CD4-positive, alpha-beta memory T cell (primary cell): Measurements from ENCODE around the gene DBT. TPM values are rescaled to one million over a fixed set of nuclear protein-coding genes. Genes with fewer than 3 reads are reported as not detected.
"Not testable (repeated sequence)": the region's sequence is repeated elsewhere in the genome, so short reads cannot be mapped to it uniquely, and the experiment has no call there.

ENCODE experiments used
- CTCF ChIA-PET: fragments of 350-600 bp; sonication (Branson Sonifier 250); formaldehyde crosslinking; loops from one replicate; lab custom pipeline; 2021; ENCODE audit warnings: inconsistent platforms; ENCODE audit not compliant: partially characterized antibody; lab: Charles Lee
- POLR2A ChIA-PET: fragments of 350-600 bp; sonication (Branson Sonifier 250); formaldehyde crosslinking; loops from one replicate; lab custom pipeline; 2021; ENCODE audit not compliant: partially characterized antibody; lab: Charles Lee
- DNase-seq, 5 donors: peaks; one replicate each; pipeline versions ENCODE4 v3.0.0 to v3.0.0-alpha.2; 2020 to 2022; ENCODE audit warnings: mixed read lengths in 1 of 5
- H3K27ac ChIP-seq: one replicate; pipeline ENCODE4 v1.7.0; 2013; ENCODE audit warnings: low read depth, low read length
- H3K27me3 ChIP-seq: 2 replicates; pipeline ENCODE4 v1.7.0; 2013; ENCODE audit warnings: mild to moderate bottlenecking, low read length, moderate library complexity; ENCODE audit not compliant: insufficient read depth
- H3K36me3 ChIP-seq: 2 replicates; pipeline ENCODE4 v1.7.0; 2013; ENCODE audit warnings: mild to moderate bottlenecking, low read length, moderate library complexity; ENCODE audit not compliant: insufficient read depth
- H3K4me1 ChIP-seq: 2 replicates; pipeline ENCODE4 v1.7.0; 2013; ENCODE audit warnings: mild to moderate bottlenecking, low read length, moderate library complexity; ENCODE audit not compliant: insufficient read depth
- H3K4me3 ChIP-seq, 2 donors: one replicate each; pipeline ENCODE4 v1.7.0; 2013; ENCODE audit warnings: low read length in 2 of 2, mild to moderate bottlenecking in 1 of 2
- H3K9me3 ChIP-seq, 2 donors: one replicate each; pipeline ENCODE4 v1.7.0; 2013; ENCODE audit warnings: low read length in 2 of 2, control low read depth in 1 of 2; ENCODE audit not compliant: control insufficient read depth in 1 of 2
- H3K27ac Mint-ChIP-seq, 7 donors: one replicate each; pipeline ENCODE4 v1.8.0; 2020 to 2021; ENCODE audit warnings: mixed read lengths in 7 of 7, mild to moderate bottlenecking in 6 of 7, inconsistent platforms in 3 of 7, moderate library complexity in 3 of 7
- H3K27me3 Mint-ChIP-seq, 2 donors: one replicate each; pipeline ENCODE4 v1.8.0; 2020 to 2021; ENCODE audit warnings: mixed read lengths in 2 of 2
- H3K36me3 Mint-ChIP-seq, 2 donors: one replicate each; pipeline ENCODE4 v1.8.0; 2020 to 2021; ENCODE audit warnings: mixed read lengths in 2 of 2, inconsistent platforms in 1 of 2, mild to moderate bottlenecking in 1 of 2
- H3K4me1 Mint-ChIP-seq, 4 donors: one replicate each; pipeline ENCODE4 v1.8.0; 2020 to 2021; ENCODE audit warnings: mixed read lengths in 4 of 4, mild to moderate bottlenecking in 1 of 4
- H3K4me3 Mint-ChIP-seq, 8 donors: one replicate each; pipeline ENCODE4 v1.8.0; 2020 to 2021; ENCODE audit warnings: mixed read lengths in 8 of 8, mild to moderate bottlenecking in 7 of 8, moderate library complexity in 6 of 8, inconsistent platforms in 3 of 8
- H3K9me3 Mint-ChIP-seq, 8 donors: one replicate each; pipeline ENCODE4 v1.8.0; 2020 to 2021; ENCODE audit warnings: mixed read lengths in 8 of 8, mild to moderate bottlenecking in 5 of 8, inconsistent platforms in 3 of 8, moderate library complexity in 1 of 8
- intact Hi-C: fragments of 100-400 bp; cut with micrococcal nuclease; formaldehyde crosslinking; loops from one replicate; pipeline ENCODE4 v1.15.1; 2023
- polyA plus RNA-seq, 2 donors: library from polyadenylated mRNA; unstranded; fragments of 300-500 nt; fragmentation: Illumina TruSeq; gene quantifications; one replicate each; pipeline ENCODE4 v1.2.3, GENCODE V29; 2021
- total RNA-seq, 2 experiments: library from RNA; stranded (reverse); gene quantifications; one replicate each; pipeline ENCODE4 v1.2.3, GENCODE V29; 2021

The DBT gene
- total RNA-seq (10 to 100 TPM; 16.1 to 16.8 TPM), polyA plus RNA-seq (1 to 10 TPM; 2.1 to 6.5 TPM)

DNA sequence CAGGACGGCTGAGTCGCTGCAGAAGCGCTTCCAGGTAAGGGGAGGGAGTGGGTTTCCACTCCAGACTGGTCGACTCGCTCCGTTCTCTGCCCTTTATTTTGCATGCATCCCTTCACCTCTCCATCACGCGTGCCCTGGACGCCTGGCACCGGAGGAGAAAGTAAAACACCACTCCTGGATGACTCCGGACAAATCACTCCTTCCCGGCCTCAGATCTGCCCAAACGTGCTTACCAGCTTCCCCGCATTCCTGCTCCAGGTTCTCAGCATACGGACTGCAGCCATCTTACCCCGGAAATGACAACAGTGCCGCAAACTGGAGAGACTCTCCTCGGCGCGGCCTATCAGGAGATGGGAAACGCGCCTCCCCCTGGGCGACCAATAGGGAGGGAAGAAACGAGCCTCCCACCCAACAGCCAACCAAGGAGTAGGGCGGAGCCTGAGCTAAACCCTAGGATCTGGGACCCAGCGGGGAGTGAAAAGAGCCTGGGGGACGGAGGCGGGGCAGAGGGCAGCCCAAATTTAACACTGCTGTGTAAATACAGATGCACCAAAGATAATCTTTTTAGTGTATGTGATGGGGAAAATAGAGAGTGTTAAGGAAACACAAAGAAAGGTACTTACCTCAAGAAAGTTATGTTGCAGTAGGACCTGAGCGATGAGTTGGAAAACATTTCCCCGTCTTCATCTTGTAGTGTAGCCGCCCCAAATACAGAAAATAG lies at the start of gene DBT:
Gene DBT, minus strand, starts transcription at position 298 of the 721 bp plus-strand sequence. Its CDS starts 14 bp downstream, at position 284.
- no peak within 1 kb of the TSS for H3K4me3 Mint-ChIP-seq
- H3K27ac Mint-ChIP-seq = peak within 1 kb of the TSS in 1 of 7 donors; percentile 58
- no peaks in the 10 kb centered on the region for H3K9me3 Mint-ChIP-seq
- POLR2A ChIA-PET = interaction anchor here (0.6 to 4.0 kb wide), 17 partner anchors 11 to 400 kb away, joined by 3 to 63 read pairs (median 4); partner anchors contain the start of genes AGL, CDC14A, RTCA and SLC35A3
- intact Hi-C loops = loop anchor here (1.0 to 5.0 kb wide), 4 partner anchors 17 to 212 kb away; partner anchors contain the start of genes RTCA and TRMT13
- no peaks in the 10 kb centered on the region for H3K27me3 Mint-ChIP-seq
- peaks cover 11 to 20% (median 16%) of the 10 kb centered on the region in 4 donors for H3K4me1 Mint-ChIP-seq
- CTCF ChIA-PET = interaction anchor here (0.6 to 2.2 kb wide), 6 partner anchors 17 to 646 kb away, joined by 3 to 11 read pairs (median 3); partner anchors contain the start of genes RTCA and SLC30A7
- Histone ChIP-seq H3K36me3 (no peaks in the 10 kb centered on the region), H3K4me3 (peak within 1 kb of the TSS; percentile 93 to 95), H3K27ac (peak within 1 kb of the TSS; percentile 76), H3K4me1 (peaks cover 34% of the 10 kb centered on the region), H3K27me3 (no peaks in the 10 kb centered on the region), H3K9me3 (no peaks in the 10 kb centered on the region)
- peak; percentile 88 to 96 (median 89) for DNase-seq
- no peaks in the 10 kb centered on the region for H3K36me3 Mint-ChIP-seq

GRCh38 chr1:100298512-100298911 lies 48.9 kb upstream of the DBT start:
- no peak for DNase-seq
- Mint-ChIP-seq H3K36me3 (peaks cover 6 to 8% of the 10 kb centered on the region in 2 donors), H3K27ac (no peak overlapping the region), H3K9me3 (peaks cover 0 to 4% (median 0%) of the 10 kb centered on the region in 8 donors), H3K4me3 (no peak overlapping the region), H3K27me3 (no peaks in the 10 kb centered on the region), H3K4me1 (peaks cover 5 to 7% (median 6%) of the 10 kb centered on the region in 4 donors)
- POLR2A ChIA-PET = interaction anchor here (1.2 kb wide), 1 partner anchor 15 kb away, joined by 3 read pairs; no protein-coding TSS in a partner anchor
- no peaks in the 10 kb centered on the region for H3K9me3 ChIP-seq
- no peak overlapping the region for H3K4me3 ChIP-seq
- H3K4me1 ChIP-seq = no peaks in the 10 kb centered on the region
- H3K36me3 ChIP-seq = no peaks in the 10 kb centered on the region
- intact Hi-C loops = no loop called here
- CTCF ChIA-PET = interaction anchor here (1.3 kb wide), 1 partner anchor 11 kb away, joined by 3 read pairs; no protein-coding TSS in a partner anchor
- no peak overlapping the region for H3K27ac ChIP-seq
- no peaks in the 10 kb centered on the region for H3K27me3 ChIP-seq

GRCh38 chr1:100296997-100297396 lies 47.4 kb upstream of the DBT start:
- H3K4me3 ChIP-seq, intact Hi-C loops, H3K9me3 ChIP-seq, H3K4me3 Mint-ChIP-seq, H3K4me1 Mint-ChIP-seq, H3K27ac Mint-ChIP-seq, DNase-seq, H3K27me3 ChIP-seq, H3K36me3 ChIP-seq, H3K9me3 Mint-ChIP-seq, H3K27me3 Mint-ChIP-seq, H3K27ac ChIP-seq, H3K4me1 ChIP-seq, POLR2A ChIA-PET: not testable (repeated sequence)
- H3K36me3 Mint-ChIP-seq = peaks cover 16 to 21% of the 10 kb centered on the region in 2 donors
- CTCF ChIA-PET = interaction anchor here (0.6 kb wide), 1 partner anchor 163 kb away, joined by 3 read pairs; no protein-coding TSS in a partner anchor

GRCh38 chr1:100296140-100296539 lies 46.5 kb upstream of the DBT start:
- Mint-ChIP-seq H3K4me3 (no peak overlapping the region), H3K27me3 (no peaks in the 10 kb centered on the region), H3K27ac (no peak overlapping the region), H3K9me3 (peaks cover 0 to 4% (median 0%) of the 10 kb centered on the region in 8 donors), H3K36me3 (peaks cover 16 to 27% of the 10 kb centered on the region in 2 donors), H3K4me1 (peaks cover 5 to 7% (median 6%) of the 10 kb centered on the region in 4 donors)
- H3K27me3 ChIP-seq = no peaks in the 10 kb centered on the region
- no peaks in the 10 kb centered on the region for H3K4me1 ChIP-seq
- H3K4me3 ChIP-seq = no peak overlapping the region
- peaks cover 2% of the 10 kb centered on the region for H3K36me3 ChIP-seq
- H3K27ac ChIP-seq = no peak overlapping the region
- no peaks in the 10 kb centered on the region for H3K9me3 ChIP-seq
- ChIA-PET POLR2A (interaction anchor here (0.6 kb wide), 1 partner anchor 15 kb away, joined by 3 read pairs; no protein-coding TSS in a partner anchor), CTCF (interaction anchor here (0.6 kb wide), 1 partner anchor 164 kb away, joined by 3 read pairs; no protein-coding TSS in a partner anchor)
- intact Hi-C loops = no loop called here
- no peak for DNase-seq

DNA sequence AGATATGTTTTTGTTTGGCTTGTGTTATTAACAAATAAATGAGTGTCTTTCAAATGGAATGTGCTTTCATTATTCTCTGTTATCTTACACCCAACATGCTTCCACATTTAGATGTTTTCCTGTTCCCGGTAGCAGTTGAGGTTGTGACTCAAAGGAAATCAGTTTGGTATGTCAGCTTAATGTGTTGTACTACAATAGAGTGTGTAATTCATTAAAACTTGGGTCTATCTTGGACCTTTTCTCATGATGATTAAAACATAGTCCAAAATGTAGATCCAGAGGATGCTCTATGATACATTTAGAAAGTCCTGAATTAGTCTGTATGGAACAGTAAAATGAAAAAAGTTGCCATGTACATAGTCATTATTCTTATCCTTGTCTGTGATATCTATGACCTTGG lies 43.1 kb upstream of the DBT start:
- Mint-ChIP-seq H3K36me3 (peaks cover 16 to 47% of the 10 kb centered on the region in 2 donors), H3K4me1 (peaks cover 0 to 1% (median 0%) of the 10 kb centered on the region in 4 donors), H3K27ac (peak overlapping the region in 3 of 7 donors; percentile 57 to 75 (median 65)), H3K4me3 (no peak overlapping the region), H3K27me3 (no peaks in the 10 kb centered on the region), H3K9me3 (peaks cover 0 to 4% (median 0%) of the 10 kb centered on the region in 8 donors)
- ChIA-PET CTCF (no interaction called here), POLR2A (no interaction called here)
- no peak overlapping the region for H3K4me3 ChIP-seq
- peaks cover 12% of the 10 kb centered on the region for H3K36me3 ChIP-seq
- intact Hi-C loops = loop anchor here (5.0 kb wide), 2 partner anchors 60 to 165 kb away; partner anchors contain the start of gene CDC14A
- H3K4me1 ChIP-seq = no peaks in the 10 kb centered on the region
- H3K9me3 ChIP-seq = no peaks in the 10 kb centered on the region
- no peak overlapping the region for H3K27ac ChIP-seq
- no peaks in the 10 kb centered on the region for H3K27me3 ChIP-seq
- DNase-seq = no peak

DNA sequence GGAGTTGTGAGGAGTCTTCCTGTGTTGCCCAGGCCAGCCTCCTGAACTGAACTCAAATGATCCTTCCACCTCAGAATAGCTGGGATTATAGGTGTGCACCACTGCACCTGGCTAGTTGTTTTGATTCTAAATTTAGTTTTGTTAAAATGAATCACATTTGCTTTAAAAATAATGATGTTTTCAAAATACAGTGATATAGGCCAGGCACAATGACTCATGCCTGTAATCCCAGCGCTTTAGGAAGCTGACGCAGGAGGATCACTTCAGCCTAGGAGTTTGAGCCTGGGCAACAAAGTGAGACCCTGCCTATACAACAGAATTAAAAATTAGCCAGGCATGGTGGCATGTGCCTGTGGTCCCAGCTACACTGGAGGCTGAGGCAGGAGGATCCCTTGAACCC lies 40.7 kb upstream of the DBT start:
- Histone ChIP-seq H3K27me3 (no peaks in the 10 kb centered on the region), H3K27ac (no peak overlapping the region), H3K4me1 (no peaks in the 10 kb centered on the region), H3K4me3 (no peak overlapping the region), H3K9me3 (no peaks in the 10 kb centered on the region), H3K36me3 (peaks cover 31% of the 10 kb centered on the region)
- H3K27me3 Mint-ChIP-seq = no peaks in the 10 kb centered on the region
- intact Hi-C loops = loop anchor here (5.0 kb wide), 2 partner anchors 62 to 167 kb away; partner anchors contain the start of gene CDC14A
- H3K9me3 Mint-ChIP-seq = no peaks in the 10 kb centered on the region
- no peak for DNase-seq
- H3K4me3 Mint-ChIP-seq = no peak overlapping the region
- peaks cover 22 to 58% of the 10 kb centered on the region in 2 donors for H3K36me3 Mint-ChIP-seq
- ChIA-PET CTCF (interaction anchor here (0.9 to 3.2 kb wide), 7 partner anchors 63 to 578 kb away, joined by 3 to 31 read pairs (median 4); partner anchors contain the start of gene CDC14A), POLR2A (interaction anchor here (1.1 to 1.2 kb wide), 2 partner anchors 23 to 169 kb away, joined by 3 to 4 read pairs; no protein-coding TSS in a partner anchor)
- peaks cover 0 to 1% (median 0%) of the 10 kb centered on the region in 4 donors for H3K4me1 Mint-ChIP-seq
- H3K27ac Mint-ChIP-seq = peak overlapping the region in 2 of 7 donors; percentile 60 to 61

DNA sequence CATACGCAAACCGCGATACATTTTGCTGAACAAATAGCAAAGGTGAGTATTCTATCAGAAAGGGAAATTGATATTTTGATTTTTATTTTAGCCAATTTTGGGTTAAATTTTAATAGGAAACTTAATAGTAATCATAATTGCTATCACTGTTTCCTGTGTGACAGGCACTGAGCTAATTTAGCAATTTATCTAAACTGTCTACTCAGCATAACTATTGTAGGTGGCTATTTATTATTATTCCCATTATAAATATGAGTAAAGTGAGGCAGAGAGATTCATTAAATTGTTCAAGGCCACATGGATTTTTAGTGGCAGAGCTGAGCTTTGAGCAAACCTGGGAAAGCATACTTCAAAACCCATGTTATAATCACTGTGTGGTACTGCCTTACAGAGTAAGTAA lies 37.5 kb upstream of the DBT start:
- no peak for DNase-seq
- ChIA-PET CTCF (interaction anchor here (1.1 to 2.0 kb wide), 5 partner anchors 11 to 582 kb away, joined by 3 to 9 read pairs (median 3); no protein-coding TSS in a partner anchor), POLR2A (no interaction called here)
- Mint-ChIP-seq H3K36me3 (peaks cover 23 to 58% of the 10 kb centered on the region in 2 donors), H3K27ac (no peak overlapping the region), H3K4me3 (no peak overlapping the region), H3K9me3 (no peaks in the 10 kb centered on the region), H3K27me3 (no peaks in the 10 kb centered on the region), H3K4me1 (peaks cover 0 to 1% (median 0%) of the 10 kb centered on the region in 4 donors)
- Histone ChIP-seq H3K4me3 (no peak overlapping the region), H3K9me3 (no peaks in the 10 kb centered on the region), H3K27ac (no peak overlapping the region), H3K4me1 (no peaks in the 10 kb centered on the region), H3K36me3 (peaks cover 40% of the 10 kb centered on the region), H3K27me3 (no peaks in the 10 kb centered on the region)
- intact Hi-C loops = no loop called here
